ENCODE data around the gene FIGNL2. TPM values are rescaled to one million over a fixed set of nuclear protein-coding genes. Genes with fewer than 3 reads are reported as not detected.

The FIGNL2 gene
- total and polyA plus RNA-seq, 8 donors, result 0.58 to 2.3 (median 1.6) TPM

GRCh38 chr12:51893786-51894185 is 45.3 kb upstream of the FIGNL2 start:
- Histone ChIP-seq H3K36me3 (no peaks in the 10 kb centered on the region), H3K27me3 (no peaks in the 10 kb centered on the region), H3K9me3 (no peaks in the 10 kb centered on the region), H3K4me1 (peaks cover 0 to 30% of the 10 kb centered on the region in 2 donors), H3K27ac (no peak overlapping the region), H3K4me3 (no peak overlapping the region)
- intact Hi-C loops (cut with DNase I), result loop anchor here in 1 of 2 donors (5.0 kb wide), 1 partner anchor 89 kb away; no protein-coding TSS in a partner anchor
- ATAC-seq (no peak), DNase-seq (no peak)
- TF ChIP-seq, protein P1, sequence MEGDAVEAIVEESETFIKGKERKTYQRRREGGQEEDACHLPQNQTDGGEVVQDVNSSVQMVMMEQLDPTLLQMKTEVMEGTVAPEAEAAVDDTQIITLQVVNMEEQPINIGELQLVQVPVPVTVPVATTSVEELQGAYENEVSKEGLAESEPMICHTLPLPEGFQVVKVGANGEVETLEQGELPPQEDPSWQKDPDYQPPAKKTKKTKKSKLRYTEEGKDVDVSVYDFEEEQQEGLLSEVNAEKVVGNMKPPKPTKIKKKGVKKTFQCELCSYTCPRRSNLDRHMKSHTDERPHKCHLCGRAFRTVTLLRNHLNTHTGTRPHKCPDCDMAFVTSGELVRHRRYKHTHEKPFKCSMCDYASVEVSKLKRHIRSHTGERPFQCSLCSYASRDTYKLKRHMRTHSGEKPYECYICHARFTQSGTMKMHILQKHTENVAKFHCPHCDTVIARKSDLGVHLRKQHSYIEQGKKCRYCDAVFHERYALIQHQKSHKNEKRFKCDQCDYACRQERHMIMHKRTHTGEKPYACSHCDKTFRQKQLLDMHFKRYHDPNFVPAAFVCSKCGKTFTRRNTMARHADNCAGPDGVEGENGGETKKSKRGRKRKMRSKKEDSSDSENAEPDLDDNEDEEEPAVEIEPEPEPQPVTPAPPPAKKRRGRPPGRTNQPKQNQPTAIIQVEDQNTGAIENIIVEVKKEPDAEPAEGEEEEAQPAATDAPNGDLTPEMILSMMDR (IDR thresholded peaks at IDR 0.05), result no peak

DNA sequence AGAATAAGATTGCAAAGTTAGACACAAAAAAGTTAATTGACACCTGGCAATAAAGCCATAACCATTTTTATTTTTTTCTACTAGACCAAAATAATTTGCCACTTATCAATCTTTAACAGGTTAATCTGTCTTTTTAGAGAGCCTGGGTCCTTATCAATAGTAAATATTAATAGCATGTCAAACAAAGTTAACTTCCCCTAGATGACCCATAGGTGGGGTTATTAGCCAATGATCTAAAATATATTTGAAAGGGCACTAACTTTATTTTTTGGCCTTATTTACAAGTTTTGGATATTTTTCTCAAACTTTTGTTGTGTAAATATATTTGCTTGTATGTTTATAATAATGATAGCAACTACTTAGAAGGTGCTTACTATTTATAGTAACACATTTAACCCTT is 43.3 kb upstream of the FIGNL2 start:
- no peak overlapping the region for H3K27ac ChIP-seq
- H3K36me3 ChIP-seq, result no peaks in the 10 kb centered on the region
- no peak overlapping the region for H3K4me3 ChIP-seq
- H3K27me3 ChIP-seq, result peaks cover 0 to 9% of the 10 kb centered on the region in 2 donors
- ATAC-seq (no peak), DNase-seq (no peak)
- H3K9me3 ChIP-seq, result no peaks in the 10 kb centered on the region
- H3K4me1 ChIP-seq, result peaks cover 0 to 32% of the 10 kb centered on the region in 2 donors
- intact Hi-C loops (cut with DNase I), result loop anchor here in 1 of 2 donors (5.0 kb wide), 1 partner anchor 90 kb away; no protein-coding TSS in a partner anchor
- TF ChIP-seq, protein P1 (IDR thresholded peaks at IDR 0.05), result peak in 1 of 2 donors; percentile 35

- Histone ChIP-seq H3K27ac (no peak overlapping the region), H3K9me3 (no peaks in the 10 kb centered on the region), H3K4me3 (no peak overlapping the region), H3K27me3 (peaks cover 0 to 9% of the 10 kb centered on the region in 2 donors), H3K36me3 (no peaks in the 10 kb centered on the region), H3K4me1 (peaks cover 9 to 32% of the 10 kb centered on the region in 2 donors)
- DNase-seq (peak in 1 of 4 donors; percentile 67), ATAC-seq (no peak)
- intact Hi-C loops (cut with DNase I), result loop anchor here in 1 of 2 donors (5.0 kb wide), 1 partner anchor 92 kb away; no protein-coding TSS in a partner anchor
- TF ChIP-seq, protein P1 (IDR thresholded peaks at IDR 0.05), result no peak
Measured at GRCh38 chr12:51890511-51891171, 42.1 kb upstream of the FIGNL2 start.

DNA sequence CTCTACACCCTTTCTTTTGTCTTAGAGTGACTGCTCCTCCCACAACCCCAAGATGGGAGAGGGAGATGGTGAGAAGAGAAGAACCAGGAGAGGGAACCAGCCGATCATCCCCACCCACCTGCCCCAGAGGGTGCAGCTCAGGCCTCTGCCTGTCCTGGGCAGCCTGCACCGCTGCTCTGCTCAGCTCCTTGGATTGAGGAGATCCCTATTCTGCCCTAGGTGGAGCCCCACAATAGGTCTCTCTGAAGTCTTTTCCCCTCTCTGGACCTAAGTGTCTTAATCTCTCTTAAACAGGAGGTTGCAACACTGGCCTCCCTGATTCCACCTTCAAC is 41.6 kb upstream of the FIGNL2 start:
- Histone ChIP-seq H3K9me3 (no peaks in the 10 kb centered on the region), H3K27me3 (peaks cover 0 to 9% of the 10 kb centered on the region in 2 donors), H3K36me3 (no peaks in the 10 kb centered on the region), H3K4me1 (peaks cover 11 to 32% of the 10 kb centered on the region in 2 donors), H3K27ac (no peak overlapping the region), H3K4me3 (no peak overlapping the region)
- ATAC-seq, result no peak
- peak in 1 of 4 donors; percentile 57 for DNase-seq
- TF ChIP-seq, protein P1 (IDR thresholded peaks at IDR 0.05), result no peak
- intact Hi-C loops (cut with DNase I), result loop anchor here in 1 of 2 donors (5.0 kb wide), 1 partner anchor 92 kb away; no protein-coding TSS in a partner anchor

Data from left lung (tissue), 10 donors.